ENCODE measurements around the gene CARD11.
A peak's percentile ranks its signal among the peaks of the same experiment; 100 is the strongest.

The CARD11 gene

GRCh38 chr7:2939193-2939885 lies 104.3 kb downstream of the CARD11 start:
- no peak for DNase-seq (ENCODE audit: low read depth)

- no peak for DNase-seq (ENCODE audit: low read depth)
These were observed 105.0 kb downstream of the CARD11 start for GRCh38 chr7:2938514-2939192.

- DNase-seq (ENCODE audit: low read depth), result no peak
These were observed 105.8 kb downstream of the CARD11 start for GRCh38 chr7:2937701-2938513.

DNA sequence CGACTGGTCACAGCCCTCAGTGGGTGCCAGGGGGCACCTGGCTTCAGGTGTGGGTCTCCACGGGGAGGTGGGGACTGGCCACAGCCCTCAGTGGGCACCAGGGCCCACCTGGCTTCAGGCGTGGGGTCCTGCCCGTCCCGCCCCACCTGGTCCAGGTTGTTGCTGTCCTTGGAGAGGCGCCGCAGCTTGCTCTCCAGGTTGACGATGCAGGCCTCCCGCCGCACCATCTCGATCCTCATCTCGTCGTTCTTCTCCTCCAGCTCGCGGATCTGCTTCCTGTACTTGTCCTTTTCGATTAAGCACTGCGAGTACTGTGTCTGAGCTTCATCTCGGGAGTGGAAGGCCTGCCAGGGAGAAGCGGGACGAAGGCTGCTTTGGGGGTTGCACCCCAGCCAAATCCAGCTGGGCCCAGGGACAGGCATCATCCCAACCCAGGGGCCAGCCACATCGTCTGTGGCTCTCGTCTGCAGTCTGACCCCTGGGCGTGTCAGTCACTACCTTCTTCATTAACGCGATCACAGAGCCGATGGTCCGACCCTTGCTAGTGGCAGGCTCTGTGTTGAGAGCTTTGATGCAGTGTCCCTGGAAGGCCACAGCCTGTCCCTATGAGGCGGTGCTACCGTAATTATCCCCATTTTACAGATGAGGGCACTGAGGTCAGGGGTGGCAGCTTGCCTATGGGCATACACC lies 106.6 kb downstream of the CARD11 start:
- no peak for DNase-seq (ENCODE audit: low read depth)

DNA sequence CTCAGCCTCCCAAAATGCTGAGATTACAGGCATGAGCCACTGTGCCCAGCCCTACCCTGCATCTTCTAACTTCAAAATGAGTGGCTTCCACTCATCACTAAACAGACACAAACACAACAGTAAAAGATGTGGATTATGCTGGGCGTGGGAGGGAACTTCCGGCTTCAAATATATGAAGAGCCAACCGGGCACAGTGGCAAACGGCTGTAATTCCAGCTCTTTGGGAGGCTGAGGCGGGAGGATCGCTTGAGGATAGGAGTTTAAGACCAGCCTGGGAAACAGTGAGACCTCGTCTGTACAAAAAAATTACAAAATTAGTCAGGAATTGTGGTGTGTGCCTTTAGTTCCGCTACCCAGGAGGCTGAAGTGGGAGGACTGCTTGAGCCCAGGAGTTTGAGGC lies 107.4 kb downstream of the CARD11 start:
- DNase-seq (ENCODE audit: low read depth), result no peak

DNA sequence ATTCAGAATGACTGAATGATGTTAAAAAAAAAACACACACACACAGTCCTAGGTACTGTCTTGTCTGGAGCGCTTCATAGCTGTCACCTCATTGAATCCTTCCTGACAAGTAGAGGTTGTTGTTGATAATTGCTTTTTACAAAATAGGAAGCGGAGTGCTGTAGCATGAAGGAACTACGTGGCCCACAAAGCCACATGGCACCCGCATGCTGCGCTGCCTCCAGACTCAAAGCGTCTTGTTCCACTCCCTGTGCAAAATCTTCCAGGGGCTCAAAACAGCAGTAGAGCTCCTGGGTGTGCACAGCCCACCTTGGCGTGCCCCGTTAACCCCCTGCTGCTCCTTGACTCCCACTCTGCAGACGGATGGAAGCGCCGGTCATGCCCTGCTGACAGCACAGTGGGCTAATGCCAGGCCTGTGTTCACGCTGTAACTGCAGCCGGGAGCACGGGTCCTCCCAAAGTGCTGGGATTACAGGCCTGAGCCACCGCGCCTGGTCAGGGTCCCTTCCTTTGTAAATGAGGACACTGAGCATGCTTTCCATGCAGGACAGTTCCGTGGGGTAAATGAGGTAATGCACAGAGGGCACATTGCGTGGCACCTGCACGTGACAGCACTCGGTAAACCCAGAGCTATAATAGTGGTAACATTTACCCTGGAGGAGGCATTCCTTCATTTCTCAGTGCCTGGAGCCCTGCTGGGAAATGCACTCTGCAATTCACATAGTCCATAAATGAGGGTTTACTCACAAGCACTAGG lies 108.5 kb downstream of the CARD11 start:
- DNase-seq (ENCODE audit: low read depth), result no peak

- DNase-seq (ENCODE audit: low read depth), result peak; percentile 90
These were observed 109.4 kb downstream of the CARD11 start for GRCh38 chr7:2934211-2934731.

DNA sequence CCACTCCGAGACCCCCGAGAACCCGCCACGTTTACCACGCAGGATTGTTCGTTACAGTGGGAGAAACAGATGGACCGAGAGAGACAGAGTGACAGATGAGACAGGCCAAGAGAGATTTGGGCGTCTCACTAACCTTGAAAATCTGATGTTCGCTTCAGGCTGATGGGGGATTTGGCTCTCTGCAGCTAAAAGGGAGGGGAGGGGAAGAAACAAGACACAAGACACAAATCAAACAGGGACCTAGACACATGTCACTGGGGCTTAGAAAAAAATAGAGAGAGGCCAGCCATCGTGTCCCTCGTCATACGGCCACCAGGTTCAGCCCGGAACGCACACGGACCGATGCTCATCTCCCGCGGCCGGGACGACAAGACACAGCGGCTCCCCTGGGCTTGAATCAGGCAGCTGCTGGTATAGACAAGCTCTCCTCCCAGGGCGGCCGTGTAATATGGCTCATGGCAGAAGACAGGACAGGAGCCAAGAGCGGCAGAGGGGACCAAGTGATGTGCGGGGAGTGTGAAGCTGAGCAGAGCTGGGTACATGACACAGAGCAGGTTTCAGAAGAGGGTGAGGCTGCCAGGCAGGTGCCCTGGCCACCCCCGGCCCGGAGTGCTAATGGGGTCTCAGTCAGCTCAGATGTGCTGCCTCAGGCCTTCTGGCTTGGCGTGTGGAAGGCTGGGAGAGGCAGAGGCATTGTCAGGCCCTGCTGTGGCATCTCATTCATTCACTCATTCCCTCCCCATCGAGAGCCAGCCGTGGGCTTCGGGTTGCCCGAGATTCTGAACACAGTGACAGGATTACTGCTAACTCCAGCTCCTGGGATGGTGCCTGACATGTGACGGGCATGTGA lies 111.0 kb downstream of the CARD11 start:
- DNase-seq (ENCODE audit: low read depth), result no peak

DNA sequence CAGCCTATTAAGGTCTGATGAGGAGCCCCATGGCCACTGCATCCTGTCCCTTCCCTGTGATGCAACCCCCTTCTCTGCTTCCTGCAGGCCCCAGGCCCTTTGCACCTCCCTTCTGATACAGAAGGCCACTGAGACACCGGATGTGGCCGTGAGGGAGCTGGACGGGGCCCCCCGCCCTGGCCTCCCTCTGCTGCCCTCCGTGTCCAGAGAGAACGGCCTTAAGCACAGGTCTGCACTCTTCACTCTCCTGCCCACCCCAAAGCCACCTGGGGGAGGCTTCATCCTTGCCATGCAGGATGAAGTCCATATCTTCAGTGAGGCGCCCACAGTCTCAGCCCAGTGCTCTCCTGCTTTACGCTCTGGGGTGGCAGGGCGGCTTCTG lies 112.6 kb downstream of the CARD11 start:
- no peak for DNase-seq (ENCODE audit: low read depth)

GRCh38 chr7:2930310-2931033 lies 113.2 kb downstream of the CARD11 start:
- no peak for DNase-seq (ENCODE audit: low read depth)

- no peak for DNase-seq (ENCODE audit: low read depth)
These were observed 114.1 kb downstream of the CARD11 start for GRCh38 chr7:2929321-2930201.

DNA sequence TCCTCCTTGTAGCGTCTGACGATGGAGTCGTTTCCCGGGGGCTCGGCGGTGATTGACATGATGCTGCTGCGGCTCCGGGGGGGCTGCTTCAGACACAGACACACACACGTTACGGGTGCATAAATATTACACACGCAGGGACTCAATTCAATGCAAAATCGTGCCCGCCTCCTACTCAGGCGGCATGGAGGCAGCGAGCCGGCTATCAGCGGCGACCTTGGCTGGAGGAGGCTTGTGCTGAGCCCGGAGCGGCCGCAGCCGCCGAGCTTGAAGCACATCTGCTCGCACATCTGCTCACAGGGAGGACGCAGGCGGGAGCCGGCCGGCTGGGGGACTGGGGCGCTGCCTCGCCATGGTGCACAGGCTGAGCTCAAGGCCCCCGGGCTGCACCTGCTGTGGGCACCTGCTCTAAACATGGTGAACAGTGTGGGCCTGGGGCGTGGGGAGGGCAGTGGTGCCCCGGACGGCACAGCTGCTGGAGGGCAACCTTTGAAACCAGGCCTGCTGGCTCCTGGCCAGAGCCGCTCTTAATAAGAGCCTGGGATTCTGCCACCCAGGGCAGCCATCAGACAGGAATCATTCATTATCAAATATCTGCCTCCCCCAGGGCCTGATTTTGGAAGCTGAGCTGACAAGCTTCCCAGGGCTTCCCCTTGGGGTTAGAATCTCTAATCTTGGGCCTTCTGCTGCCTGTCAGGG lies 114.9 kb downstream of the CARD11 start:
- no peak for DNase-seq (ENCODE audit: low read depth)

DNA sequence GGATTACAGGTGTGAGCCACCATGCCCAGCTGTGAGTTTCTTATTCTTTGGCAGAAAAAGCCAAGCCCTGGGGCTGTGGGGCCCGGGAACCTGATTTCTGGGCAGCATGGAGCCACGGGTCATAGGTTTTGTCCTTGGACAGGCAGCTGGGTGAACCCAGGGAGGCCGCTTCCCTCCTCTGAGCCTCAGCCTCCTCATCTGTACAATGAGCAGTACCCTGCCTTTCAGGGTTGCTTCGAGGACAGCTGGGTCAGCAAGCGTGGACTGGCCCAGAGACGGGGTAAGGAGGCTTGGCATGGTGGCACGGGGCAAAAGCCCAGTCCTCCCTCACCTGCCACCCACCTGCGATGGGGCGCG lies 115.4 kb downstream of the CARD11 start:
- DNase-seq (ENCODE audit: low read depth), result no peak

- DNase-seq (ENCODE audit: low read depth), result no peak
These were observed 116.1 kb downstream of the CARD11 start for GRCh38 chr7:2927592-2927991.

- DNase-seq (ENCODE audit: low read depth), result no peak
These were observed 116.7 kb downstream of the CARD11 start for GRCh38 chr7:2926896-2927405.

DNA sequence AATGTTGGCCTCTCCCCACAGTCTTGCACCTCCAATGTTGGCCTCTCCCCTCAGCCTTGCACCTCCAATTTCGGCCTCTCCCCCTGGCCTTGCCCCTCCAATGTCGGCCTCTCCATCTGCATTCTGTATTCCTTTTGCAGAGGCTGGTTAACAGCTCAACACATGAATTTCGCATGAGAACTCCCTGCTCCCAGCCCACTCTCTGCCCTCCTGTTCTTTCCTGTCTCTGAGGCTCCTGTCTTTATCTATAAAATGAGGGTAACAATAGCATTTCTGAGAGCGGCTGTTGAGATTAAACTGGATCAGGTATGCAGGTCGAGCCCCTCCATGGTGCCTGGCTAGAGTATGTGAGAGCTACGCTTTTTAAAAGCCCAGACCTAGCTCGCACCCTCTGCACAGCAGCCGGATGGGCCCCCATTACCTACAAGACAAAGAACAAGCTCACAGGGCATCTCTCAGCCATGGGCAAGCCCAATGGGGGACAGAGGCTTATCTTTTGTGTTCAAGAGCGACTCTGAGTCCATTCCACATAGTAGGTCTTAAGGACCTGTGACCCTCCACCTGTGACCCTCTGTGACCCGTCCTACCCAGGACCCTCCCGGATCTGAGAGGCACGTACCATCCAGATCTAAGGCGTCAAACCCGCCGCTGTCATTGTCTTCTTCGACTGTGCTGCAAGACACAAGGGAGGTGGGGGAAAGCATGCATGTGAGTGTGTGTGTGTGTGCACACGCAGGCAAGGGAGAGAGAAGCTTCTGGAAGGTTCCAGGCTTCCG lies 117.4 kb downstream of the CARD11 start:
- DNase-seq (ENCODE audit: low read depth), result no peak

Data from amniotic epithelial cell (primary cell).